B cell (primary cell): ENCODE data around the gene DPH1. TPM values are rescaled to one million over a fixed set of nuclear protein-coding genes. Genes with fewer than 3 reads are reported as not detected.

Experiments used
- ATAC-seq: fragments of 200-7000 bp; cut with Tn5 transposase; one replicate; pipeline ENCODE4 v1.10.0; 2021; ENCODE audit warnings: low read depth, mild to moderate bottlenecking, moderate number of reproducible peaks, moderate library complexity
- CTCF ChIA-PET: fragments of 350-600 bp; sonication (Branson Sonifier 250); formaldehyde crosslinking; loops from one replicate; lab custom pipeline; 2021; ENCODE audit warnings: antibody characterized with exemption, inconsistent platforms; lab: Charles Lee
- POLR2A ChIA-PET: fragments of 350-600 bp; sonication (Branson Sonifier 250); formaldehyde crosslinking; loops from one replicate; lab custom pipeline; 2021; ENCODE audit warnings: antibody characterized with exemption; lab: Charles Lee
- DNase-seq: peaks from one replicate; pipeline ENCODE4 v3.0.0; 2013
- H2AFZ ChIP-seq: 2 replicates; pipeline ENCODE4 v1.6.1; 2012; ENCODE audit warnings: mild to moderate bottlenecking, low read depth, low read length; ENCODE audit not compliant: insufficient read depth, poor library complexity, severe bottlenecking
- H3K27ac ChIP-seq, 2 donors: 1 replicate in 1 of 2; 2 replicates in 1 of 2; pipeline ENCODE4 v1.5.1; 2012 to 2013; ENCODE audit warnings: low read length in 2 of 2, mild to moderate bottlenecking in 2 of 2, moderate library complexity in 1 of 2
- H3K27me3 ChIP-seq, 4 experiments: fragments of 200-600 bp in 1 of 4; sonication (generic) in 1 of 4; replicated peaks in 1 of 4; 1 replicate in 2 of 4; 2 replicates in 2 of 4; pipeline versions ENCODE4 v1.6.1 to v1.7.0; 2013 to 2016; ENCODE audit warnings: low read length in 3 of 4, mild to moderate bottlenecking in 2 of 4, mixed read lengths in 1 of 4, moderate library complexity in 1 of 4; ENCODE audit not compliant: insufficient read depth in 4 of 4, control insufficient read depth in 3 of 4; ENCODE audit errors: control extremely low read depth in 1 of 4
- H3K36me3 ChIP-seq, 2 experiments: replicated peaks in 1 of 2; 1 replicate in 1 of 2; 2 replicates in 1 of 2; pipeline versions ENCODE4 v1.6.1 to v1.7.1; 2013; ENCODE audit warnings: low read length in 1 of 2; ENCODE audit not compliant: insufficient read depth in 2 of 2, control insufficient read depth in 1 of 2; ENCODE audit errors: control extremely low read depth in 1 of 2, extremely low read depth in 1 of 2
- H3K4me1 ChIP-seq, 2 donors: fragments of 200-600 bp in 1 of 2; sonication (generic) in 1 of 2; 1 replicate in 1 of 2; 2 replicates in 1 of 2; pipeline versions ENCODE4 v1.5.1 to v1.6.1; 2013 to 2017; ENCODE audit warnings: low read length in 2 of 2; ENCODE audit not compliant: control insufficient read depth in 2 of 2, insufficient read depth in 2 of 2
- H3K4me2 ChIP-seq: replicated peaks from 2 replicates; pipeline ENCODE3; 2012; ENCODE audit warnings: mild to moderate bottlenecking, low read depth, low read length; ENCODE audit not compliant: poor library complexity, severe bottlenecking
- H3K4me3 ChIP-seq, 5 experiments: fragments of 200-600 bp in 1 of 5; sonication (generic) in 1 of 5; 1 replicate in 3 of 5; 2 replicates in 2 of 5; pipeline versions ENCODE4 v1.5.1 to v1.7.0; 2011 to 2016; ENCODE audit warnings: low read length in 4 of 5, mild to moderate bottlenecking in 4 of 5, low read depth in 2 of 5, control low read depth in 1 of 5, moderate library complexity in 1 of 5; ENCODE audit not compliant: insufficient read depth in 1 of 5; ENCODE audit errors: control extremely low read depth in 1 of 5, extremely low read depth in 1 of 5
- H3K79me2 ChIP-seq: fragments of 200-600 bp; sonication (generic); one replicate; pipeline ENCODE4 v1.6.0; 2016; ENCODE audit warnings: low read length; ENCODE audit not compliant: control insufficient read depth, insufficient read depth
- H3K9ac ChIP-seq: fragments of 200-600 bp; sonication (generic); 2 replicates; pipeline ENCODE4 v1.6.1; 2017; ENCODE audit warnings: mild to moderate bottlenecking, low read length, moderate library complexity
- H3K9me3 ChIP-seq, 3 donors: one replicate each; pipeline versions ENCODE4 v1.6.1 to v1.7.1; 2013; ENCODE audit warnings: low read length in 2 of 3; ENCODE audit not compliant: control insufficient read depth in 2 of 3, insufficient read depth in 1 of 3; ENCODE audit errors: control extremely low read depth in 1 of 3
- H4K20me1 ChIP-seq: 2 replicates; pipeline ENCODE4 v1.6.0; 2012; ENCODE audit warnings: mild to moderate bottlenecking, low read length; ENCODE audit not compliant: insufficient read depth, control insufficient read depth, poor library complexity, severe bottlenecking
- H3K27ac Mint-ChIP-seq: one replicate; pipeline ENCODE4 v1.8.0; 2021; ENCODE audit warnings: mixed read lengths
- H3K27me3 Mint-ChIP-seq: one replicate; pipeline ENCODE4 v1.8.0; 2021; ENCODE audit warnings: mixed read lengths
- H3K4me1 Mint-ChIP-seq: one replicate; pipeline ENCODE4 v1.8.0; 2021; ENCODE audit warnings: mixed read lengths
- H3K4me3 Mint-ChIP-seq: one replicate; pipeline ENCODE4 v1.8.0; 2021; ENCODE audit warnings: mixed read lengths
- H3K9me3 Mint-ChIP-seq: one replicate; pipeline ENCODE4 v1.8.0; 2022; ENCODE audit warnings: mixed read lengths; ENCODE audit not compliant: insufficient read depth
- CTCF ChIP-seq: fragments of 200-600 bp; IDR thresholded peaks from one replicate; pipeline ENCODE4 v1.8.0; 2022; ENCODE audit warnings: antibody characterized with exemption, mild to moderate bottlenecking
- EZH2 ChIP-seq: IDR thresholded peaks from 2 replicates; pipeline ENCODE4 v1.6.1; 2012; ENCODE audit warnings: borderline replicate concordance, low read depth, mild to moderate bottlenecking, moderate library complexity, low read length; ENCODE audit not compliant: insufficient read depth, poor library complexity, severe bottlenecking
- WGBS: methylation state at CpG from one replicate; pipeline ENCODE4 v1.1.5; 2013; ENCODE audit warnings: missing lambda C conversion rate; ENCODE audit not compliant: insufficient coverage; 5-methylcytosine and 5-hydroxymethylcytosine counted together
- intact Hi-C: fragments of 100-400 bp; cut with micrococcal nuclease; formaldehyde crosslinking; loops from one replicate; pipeline ENCODE4 v1.10.0; 2022
- polyA plus RNA-seq: library from polyadenylated mRNA; depleted of rRNA; stranded (reverse); fragments of >200 nt; gene quantifications from 2 replicates; pipeline ENCODE4 v1.2.3, GENCODE V29; 2012
- total RNA-seq, 2 donors: library from RNA; stranded (reverse); fragments of 120-200 nt in 1 of 2; gene quantifications; 1 replicate in 1 of 2; 2 replicates in 1 of 2; pipeline versions ENCODE4 v1.2.3 to v1.2.4, GENCODE V29; 2013 to 2022

The DPH1 gene
- total and polyA plus RNA-seq, 2 donors (not counting 1 experiment from before 2014, with no cell fraction given), result 83.6 to 105 TPM

DNA sequence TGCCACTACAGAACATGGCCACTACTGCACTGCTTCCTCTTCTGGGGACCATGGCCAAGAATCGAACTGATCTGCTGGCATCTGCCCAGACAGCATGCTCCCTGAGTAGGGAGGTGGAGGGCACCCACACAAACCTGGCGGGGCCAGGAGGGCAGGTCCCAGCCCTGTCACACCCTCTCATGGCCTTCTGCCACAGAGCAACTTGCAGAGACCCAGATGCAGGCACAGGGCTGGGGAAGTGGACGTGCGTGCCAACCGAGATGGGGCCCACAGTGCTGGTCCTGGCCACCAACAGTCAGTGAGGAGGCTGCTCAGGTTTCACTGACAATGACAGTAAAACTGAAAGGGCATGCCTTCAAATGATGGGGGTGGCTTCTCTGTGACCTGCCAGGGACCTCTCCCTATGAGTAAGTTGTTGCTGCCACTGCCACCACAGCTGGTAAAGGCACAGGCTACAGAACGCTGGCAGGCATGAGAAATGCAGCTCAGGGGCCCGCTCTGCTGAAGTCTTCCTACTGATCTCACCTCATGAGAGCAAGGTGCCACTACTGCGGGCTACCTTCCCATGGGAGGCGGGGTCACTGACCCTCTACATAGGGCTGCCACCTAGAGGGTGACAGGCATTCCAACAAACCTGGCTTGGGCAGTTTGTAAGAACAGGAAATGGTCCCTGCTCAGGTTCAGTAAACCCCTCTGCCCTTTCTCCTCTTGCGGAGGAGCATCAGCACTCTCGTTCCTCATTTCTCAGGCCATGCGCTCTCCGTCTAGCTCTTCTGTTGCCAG lies 40.5 kb downstream of the DPH1 start:
- no peaks in the 10 kb centered on the region for H4K20me1 ChIP-seq
- H3K9me3 ChIP-seq, result no peaks in the 10 kb centered on the region
- WGBS, result 60% methylated on average over 12 of the region's 13 CpGs
- peak overlapping the region; percentile 1 for H3K4me2 ChIP-seq
- peak; percentile 33 for DNase-seq
- no peak overlapping the region for H2AFZ ChIP-seq
- ChIA-PET CTCF (interaction anchor here (0.6 to 5.4 kb wide), 5 partner anchors 11 to 175 kb away, joined by 3 to 28 read pairs (median 12); partner anchors contain the start of gene HIC1), POLR2A (no interaction called here)
- H3K4me1 ChIP-seq, result peaks cover 2 to 26% of the 10 kb centered on the region in 2 donors
- Mint-ChIP-seq H3K4me3 (no peak overlapping the region), H3K27ac (peak overlapping the region; percentile 50), H3K9me3 (no peaks in the 10 kb centered on the region), H3K4me1 (peaks cover 28% of the 10 kb centered on the region), H3K27me3 (no peaks in the 10 kb centered on the region)
- no peak overlapping the region for H3K9ac ChIP-seq
- TF ChIP-seq CTCF, result no peak
- TF ChIP-seq EZH2, result no peak
- ATAC-seq, result peak; percentile 71
- peaks cover 2 to 17% of the 10 kb centered on the region in 2 experiments for H3K36me3 ChIP-seq
- no peak overlapping the region for H3K27ac ChIP-seq
- H3K79me2 ChIP-seq, result no peaks in the 10 kb centered on the region
- no peak overlapping the region for H3K4me3 ChIP-seq
- intact Hi-C loops, result no loop called here
- H3K27me3 ChIP-seq, result no peaks in the 10 kb centered on the region

DNA sequence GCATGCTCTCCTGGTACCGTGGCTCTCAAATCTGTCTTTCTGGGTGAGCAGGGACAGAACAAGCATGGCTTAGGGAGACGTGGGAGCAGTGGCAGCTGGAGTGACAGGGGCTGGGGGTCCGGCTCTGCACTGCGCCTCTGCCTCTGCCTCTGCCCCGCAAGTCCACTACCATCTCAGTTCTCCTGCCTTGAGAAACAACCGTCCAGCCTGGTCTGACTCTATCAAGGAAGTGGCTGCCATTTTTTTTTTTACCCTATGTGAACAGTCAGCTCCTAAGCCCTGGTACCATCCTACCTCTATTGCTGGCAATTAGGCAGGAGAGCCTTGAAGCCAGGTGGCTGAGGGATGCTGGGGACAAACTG lies 41.1 kb downstream of the DPH1 start:
- Mint-ChIP-seq H3K27ac (peak overlapping the region; percentile 50), H3K4me1 (peaks cover 25% of the 10 kb centered on the region), H3K9me3 (no peaks in the 10 kb centered on the region), H3K27me3 (no peaks in the 10 kb centered on the region), H3K4me3 (no peak overlapping the region)
- Histone ChIP-seq H3K27me3 (no peaks in the 10 kb centered on the region), H3K27ac (no peak overlapping the region), H3K4me1 (peaks cover 7 to 27% of the 10 kb centered on the region in 2 donors), H3K4me2 (peak overlapping the region; percentile 1), H3K79me2 (no peaks in the 10 kb centered on the region), H3K9ac (no peak overlapping the region), H3K4me3 (no peak overlapping the region), H3K36me3 (peaks cover 2 to 14% of the 10 kb centered on the region in 2 experiments), H2AFZ (no peak overlapping the region), H3K9me3 (no peaks in the 10 kb centered on the region), H4K20me1 (no peaks in the 10 kb centered on the region)
- no peak for DNase-seq
- no peak for ATAC-seq
- ChIA-PET POLR2A (no interaction called here), CTCF (interaction anchor here (0.6 to 5.4 kb wide), 5 partner anchors 10 to 1070 kb away, joined by 4 to 28 read pairs (median 12); partner anchors contain the start of gene HIC1)
- 83% methylated on average over 6 of the region's 6 CpGs for WGBS
- no peak for TF ChIP-seq CTCF
- no peak for TF ChIP-seq EZH2
- intact Hi-C loops, result no loop called here
